H1 (cell line): Measurements from ENCODE around the gene MPZL3.
A peak's percentile ranks its signal among the peaks of the same experiment; 100 is the strongest.

Experiments used
- CBX5 ChIP-seq: fragments of 300-800, 300-1000 bp; sonication (generic); IDR thresholded peaks from 2 replicates; pipeline ENCODE4 v1.7.1; 2016; ENCODE audit warnings: antibody characterized with exemption, low read length, low read depth
- CEBPB ChIP-seq: IDR thresholded peaks from 2 replicates; pipeline ENCODE4 v1.6.1; 2012; ENCODE audit warnings: low read depth, low read length
- CTCF ChIP-seq, 3 experiments: IDR thresholded peaks; 1 replicate in 2 of 3; 2 replicates in 1 of 3; pipeline versions ENCODE4 v1.5.1 to v1.6.1; 2011; ENCODE audit warnings: low read length in 3 of 3, mild to moderate bottlenecking in 3 of 3, inconsistent platforms in 2 of 3, low read depth in 1 of 3, moderate library complexity in 1 of 3; ENCODE audit not compliant: insufficient read depth in 1 of 3; ENCODE audit errors: control extremely low read depth in 1 of 3
- EP300 ChIP-seq, 2 experiments: IDR thresholded peaks; 1 replicate in 1 of 2; 2 replicates in 1 of 2; pipeline ENCODE4 v1.6.1; 2011 to 2012; ENCODE audit warnings: low read depth in 2 of 2, low read length in 2 of 2, mild to moderate bottlenecking in 2 of 2, borderline replicate concordance in 1 of 2, inconsistent platforms in 1 of 2, moderate library complexity in 1 of 2
- EZH2 ChIP-seq: fragments of 200-600 bp; sonication (generic); IDR thresholded peaks from 2 replicates; pipeline ENCODE4 v1.7.1; 2012; ENCODE audit warnings: low read depth, mild to moderate bottlenecking, moderate library complexity, low read length, inconsistent platforms; ENCODE audit not compliant: severe bottlenecking
- MAX ChIP-seq: IDR thresholded peaks from 2 replicates; pipeline ENCODE4 v1.6.1; 2012; ENCODE audit warnings: inconsistent platforms
- NANOG ChIP-seq: IDR thresholded peaks from 2 replicates; pipeline ENCODE4 v1.6.1; 2011; ENCODE audit warnings: low read length, low read depth, mild to moderate bottlenecking, inconsistent platforms; ENCODE audit not compliant: insufficient read depth, poor library complexity, severe bottlenecking
- POLR2A ChIP-seq, 2 experiments: IDR thresholded peaks; 1 replicate in 1 of 2; 2 replicates in 1 of 2; pipeline ENCODE4 v1.6.1; 2011; ENCODE audit warnings: low read depth in 2 of 2, low read length in 2 of 2, mild to moderate bottlenecking in 2 of 2; ENCODE audit errors: control extremely low read depth in 1 of 2
- RBBP5 ChIP-seq: IDR thresholded peaks from 2 replicates; pipeline ENCODE4 v1.7.1; 2012; ENCODE audit warnings: low read depth, mild to moderate bottlenecking, inconsistent platforms, low read length, moderate library complexity, borderline replicate concordance
- RFX5 ChIP-seq: IDR thresholded peaks from 2 replicates; pipeline ENCODE4 v1.6.1; 2011; ENCODE audit warnings: low read depth, low read length, improper control_type of control experiment, borderline replicate concordance
- SP1 ChIP-seq: IDR thresholded peaks from 2 replicates; pipeline ENCODE4 v1.6.1; 2011; ENCODE audit warnings: low read depth, low read length
- ZNF274 ChIP-seq: IDR thresholded peaks from 2 replicates; pipeline ENCODE4 v1.7.0; 2012; ENCODE audit warnings: low read length, borderline replicate concordance; ENCODE audit errors: extremely low read depth

- TF ChIP-seq EZH2 (no peak), CTCF (IDR thresholded peaks at IDR 0.05; ENCODE audit: control extremely low read depth in 1 of 3, insufficient read depth in 1 of 3, low read depth in 1 of 3, low read length in 3 of 3) (peak in 1 of 3 experiments; percentile 19; a peak in 1 of 4 replicates), SP1 (no peak), POLR2A (IDR thresholded peaks at IDR 0.05; ENCODE audit: control extremely low read depth in 1 of 2, low read depth in 2 of 2, low read length in 2 of 2) (peak in 1 of 2 experiments; percentile 73; a peak in 2 of 3 replicates), MAX (peak; percentile 11; the same call in 1 of the 2 replicates), ZNF274 (no peak), EP300 (IDR thresholded peaks at IDR 0.05; ENCODE audit: borderline replicate concordance in 1 of 2, low read depth in 2 of 2, low read length in 2 of 2) (no peak), RFX5 (no peak), NANOG (no peak), CBX5 (no peak), CEBPB (no peak), RBBP5 (0 out of 2 replicates have a peak, but pooled peaks have one; percentile 33)
Measured at GRCh38 chr11:118263695-118264568, 11.8 kb upstream of the MPZL3 start, which contains the start of gene MPZL2.
